BLaER1 treated with 17β-estradiol and CSF1 and Interleukin-3, amounts not matched to agents 10 nM and 100 nM (cell line): ENCODE data around the gene PAPOLB.

ENCODE experiments used
- H3K27ac ChIP-seq, 11 experiments: shearing (Covaris generic); formaldehyde crosslinking; 2 replicates each; pipeline ENCODE4 v1.8.1; 2022
- H3K27me3 ChIP-seq, 11 experiments: shearing (Covaris generic); formaldehyde crosslinking; 2 replicates each; pipeline ENCODE4 v1.8.1; 2022
- H3K36me3 ChIP-seq, 11 experiments: shearing (Covaris generic); formaldehyde crosslinking; 2 replicates each; pipeline ENCODE4 v1.8.1; 2022
- H3K4me1 ChIP-seq, 10 experiments: shearing (Covaris generic); formaldehyde crosslinking; 2 replicates each; pipeline ENCODE4 v1.8.1; 2022
- H3K4me2 ChIP-seq, 11 experiments: shearing (Covaris generic); formaldehyde crosslinking; 2 replicates each; pipeline ENCODE4 v1.8.1; 2022
- H3K4me3 ChIP-seq, 10 experiments: shearing (Covaris generic); formaldehyde crosslinking; 2 replicates each; pipeline ENCODE4 v1.8.1; 2022
- H3K9ac ChIP-seq, 11 experiments: shearing (Covaris generic); formaldehyde crosslinking; 2 replicates each; pipeline ENCODE4 v1.8.1; 2022
- H3K9me3 ChIP-seq, 11 experiments: shearing (Covaris generic); formaldehyde crosslinking; replicated peaks in 1 of 11; 2 replicates each; pipeline ENCODE4 v1.8.1; 2022
- H4K20me1 ChIP-seq, 11 experiments: shearing (Covaris generic); formaldehyde crosslinking; 2 replicates each; pipeline ENCODE4 v1.8.1; 2022
- Cebpa-rat ChIP-seq, 11 experiments: shearing (Covaris generic); IDR thresholded peaks; 2 replicates each; pipeline ENCODE4 v1.8.1; 2022

The PAPOLB gene

DNA sequence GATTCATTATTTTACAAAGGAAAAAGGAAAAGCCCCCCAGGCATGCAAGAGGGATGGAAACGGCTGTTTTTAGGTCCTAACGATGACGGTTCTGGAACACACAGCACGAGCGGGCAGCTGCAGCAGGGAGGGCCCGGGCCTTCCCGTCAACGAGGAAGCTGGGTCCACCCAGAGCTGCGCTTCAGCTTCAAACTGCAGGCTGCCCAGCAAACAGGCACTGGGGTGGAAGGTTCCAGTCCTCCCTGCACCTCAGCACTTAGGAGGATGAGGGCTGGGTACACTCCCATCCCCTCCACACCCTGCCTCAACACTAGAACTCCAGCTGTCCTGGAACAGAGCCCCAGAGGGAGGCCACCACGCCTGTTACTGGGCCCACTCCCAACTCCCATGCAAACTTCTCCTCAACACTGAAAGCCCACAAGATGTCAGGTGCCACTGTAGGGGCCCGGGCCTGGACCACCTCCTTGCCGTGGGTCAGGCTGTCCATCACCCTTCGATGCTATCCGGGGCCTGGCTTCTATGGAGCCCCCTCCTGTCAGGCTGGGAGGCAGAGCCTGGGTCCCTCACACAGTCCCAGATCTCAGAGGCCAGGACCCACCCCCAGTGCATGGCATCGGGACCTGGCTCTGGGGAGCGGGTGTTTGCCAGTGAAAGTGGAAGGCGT is 33.0 kb downstream of the PAPOLB start:
- Histone ChIP-seq H3K36me3 (peaks cover 0 to 7% (median 0%) of the 10 kb centered on the region in 11 experiments; a peak in 5 of 22 replicates), H3K27ac (no peak overlapping the region), H3K9ac (0 out of 22 replicates have a peak overlapping the region, but pooled peaks of 1 of the 11 experiments have one; percentile 19), H4K20me1 (no peaks in the 10 kb centered on the region; a peak in 2 of 22 replicates), H3K9me3 (no peaks in the 10 kb centered on the region), H3K4me1 (peaks cover 0 to 34% (median 21%) of the 10 kb centered on the region in 10 experiments; a peak in 13 of 20 replicates), H3K4me3 (no peak overlapping the region), H3K27me3 (no peaks in the 10 kb centered on the region), H3K4me2 (no peak overlapping the region)
- TF ChIP-seq Cebpa-rat (IDR thresholded peaks at IDR 0.05) = no peak

DNA sequence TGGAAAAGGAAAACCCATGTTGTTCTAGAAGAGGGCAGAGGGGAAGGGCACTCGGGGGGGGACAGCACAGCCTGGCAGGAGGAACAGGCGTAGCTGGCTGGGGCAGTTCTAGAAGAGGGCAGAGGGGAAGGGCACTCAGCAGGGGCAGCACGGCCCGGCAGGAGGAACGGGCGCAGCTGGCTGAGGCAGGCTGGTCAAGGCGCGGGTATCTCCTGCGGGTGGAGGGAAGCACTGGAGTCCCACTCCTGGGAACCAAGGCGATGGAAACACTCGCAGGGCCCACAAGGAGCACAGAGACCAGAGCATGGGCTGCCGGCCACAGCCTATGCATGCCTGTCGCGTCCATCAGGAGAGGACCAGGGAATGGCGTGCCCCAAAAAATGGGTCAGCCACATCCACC is 36.7 kb downstream of the PAPOLB start:
- H3K9ac ChIP-seq = no peak overlapping the region; a peak in 1 of 22 replicates
- no peak overlapping the region for H3K4me3 ChIP-seq
- H3K4me1 ChIP-seq = peaks cover 5 to 61% (median 48%) of the 10 kb centered on the region in 10 experiments
- H3K27me3 ChIP-seq = peaks cover 0 to 4% (median 0%) of the 10 kb centered on the region in 11 experiments; a peak in 4 of 22 replicates
- peak overlapping the region in 8 of 11 experiments; percentile 2 to 51 (median 28); a peak in 13 of 22 replicates for H3K4me2 ChIP-seq
- no peaks in the 10 kb centered on the region for H3K9me3 ChIP-seq
- no peaks in the 10 kb centered on the region; a peak in 1 of 22 replicates for H4K20me1 ChIP-seq
- no peak for TF ChIP-seq Cebpa-rat (IDR thresholded peaks at IDR 0.05)
- no peak overlapping the region for H3K27ac ChIP-seq
- no peaks in the 10 kb centered on the region for H3K36me3 ChIP-seq

DNA sequence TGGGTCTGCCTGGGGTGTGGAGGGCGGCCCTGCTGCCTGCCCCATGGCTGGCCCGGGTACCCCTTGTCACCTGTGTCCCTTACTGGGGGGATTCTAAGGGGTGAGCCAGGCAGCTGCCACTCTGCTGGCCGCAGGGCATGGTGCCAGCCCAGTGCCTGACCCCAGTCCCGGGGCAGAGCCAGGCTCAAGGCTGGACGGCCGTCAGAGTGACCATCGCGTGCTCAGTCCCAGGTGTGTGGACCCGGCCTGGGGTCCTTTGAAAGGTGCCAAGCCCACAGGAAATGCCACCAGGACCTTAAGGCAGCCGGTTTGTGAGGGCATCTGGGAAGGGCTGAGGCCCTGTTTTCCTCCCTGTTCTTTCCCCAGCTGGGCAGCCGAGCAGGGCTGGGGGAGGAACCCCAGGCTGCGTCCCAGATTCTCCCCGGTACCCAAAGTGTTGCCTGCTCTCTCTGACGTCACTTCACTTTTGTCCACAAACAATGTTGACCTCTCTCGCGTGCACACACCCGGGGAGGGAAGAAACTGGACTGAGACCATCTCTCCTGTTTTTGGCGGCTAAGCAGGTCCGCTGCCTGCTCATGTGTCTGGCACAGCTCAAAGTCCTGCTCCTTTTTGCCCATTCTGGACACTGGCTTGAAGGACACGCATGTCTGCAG is 37.6 kb downstream of the PAPOLB start:
- peaks cover 14 to 63% (median 51%) of the 10 kb centered on the region in 10 experiments for H3K4me1 ChIP-seq

DNA sequence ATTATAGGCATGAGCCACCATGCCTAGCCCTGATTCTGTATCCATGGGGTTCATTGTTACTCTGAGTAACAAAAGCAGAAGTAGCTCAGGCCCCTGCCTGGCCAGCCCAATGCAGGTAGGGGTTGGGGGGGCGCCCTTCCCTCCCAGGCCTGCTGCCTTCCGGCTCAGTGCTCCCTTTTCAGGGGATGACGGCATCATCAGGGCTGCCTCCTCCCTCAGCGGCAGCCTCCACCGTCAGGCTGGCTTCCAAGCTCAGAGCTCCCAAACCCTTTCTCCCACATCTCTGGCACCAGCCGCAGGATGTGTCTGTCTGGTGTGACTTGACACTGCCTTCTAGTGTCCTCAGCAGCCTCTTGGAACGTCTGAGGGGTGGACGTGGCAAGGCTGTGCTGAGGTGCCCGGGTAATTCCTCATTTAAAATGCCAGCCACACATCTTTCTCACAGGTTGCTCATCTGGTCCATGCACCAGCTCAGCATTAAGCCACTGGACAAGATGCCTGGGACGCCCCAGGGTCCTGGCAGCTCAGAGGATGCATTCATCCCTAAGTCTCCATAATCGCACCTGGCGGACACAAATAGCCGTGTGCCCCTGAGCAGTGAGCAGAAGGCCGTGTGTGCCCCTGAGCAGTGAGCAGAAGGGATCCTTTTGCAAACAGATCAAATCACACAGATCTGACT is 38.2 kb downstream of the PAPOLB start:
- H3K27me3 ChIP-seq = peaks cover 0 to 18% (median 0%) of the 10 kb centered on the region in 11 experiments; a peak in 5 of 22 replicates
- H4K20me1 ChIP-seq = no peaks in the 10 kb centered on the region; a peak in 1 of 22 replicates
- no peak overlapping the region for H3K27ac ChIP-seq
- H3K36me3 ChIP-seq = no peaks in the 10 kb centered on the region
- no peak overlapping the region for H3K4me3 ChIP-seq
- TF ChIP-seq Cebpa-rat (IDR thresholded peaks at IDR 0.05) = no peak
- peak overlapping the region in 1 of 11 experiments; percentile 37; a peak in 1 of 22 replicates for H3K9ac ChIP-seq
- H3K4me2 ChIP-seq = peak overlapping the region in 2 of 11 experiments; percentile 7 to 18; a peak in 2 of 22 replicates
- no peaks in the 10 kb centered on the region for H3K9me3 ChIP-seq
- peaks cover 20 to 69% (median 58%) of the 10 kb centered on the region in 10 experiments for H3K4me1 ChIP-seq

More for the DNA sequence above, 37.6 kb downstream of the PAPOLB start:
- H3K9ac ChIP-seq = peak overlapping the region in 1 of 11 experiments; percentile 37; a peak in 1 of 22 replicates
- no peak for TF ChIP-seq Cebpa-rat (IDR thresholded peaks at IDR 0.05)
- H3K36me3 ChIP-seq = no peaks in the 10 kb centered on the region
- H3K9me3 ChIP-seq = no peaks in the 10 kb centered on the region
- H4K20me1 ChIP-seq = no peaks in the 10 kb centered on the region; a peak in 1 of 22 replicates
- no peak overlapping the region for H3K4me3 ChIP-seq
- H3K27me3 ChIP-seq = peaks cover 0 to 13% (median 0%) of the 10 kb centered on the region in 11 experiments; a peak in 5 of 22 replicates
- no peak overlapping the region for H3K27ac ChIP-seq
- H3K4me2 ChIP-seq = peak overlapping the region in 3 of 11 experiments; percentile 7 to 49 (median 18); a peak in 3 of 22 replicates

- H3K9me3 ChIP-seq = no peaks in the 10 kb centered on the region
- H3K4me2 ChIP-seq = peak overlapping the region in 5 of 11 experiments; percentile 4 to 34 (median 26); a peak in 6 of 22 replicates
- H3K9ac ChIP-seq = no peak overlapping the region
- H3K4me1 ChIP-seq = peaks cover 29 to 78% (median 67%) of the 10 kb centered on the region in 10 experiments
- H3K4me3 ChIP-seq = no peak overlapping the region
- H3K27me3 ChIP-seq = peaks cover 0 to 27% (median 0%) of the 10 kb centered on the region in 11 experiments; a peak in 6 of 22 replicates
- no peak for TF ChIP-seq Cebpa-rat (IDR thresholded peaks at IDR 0.05)
- H4K20me1 ChIP-seq = no peaks in the 10 kb centered on the region; a peak in 1 of 22 replicates
- no peaks in the 10 kb centered on the region for H3K36me3 ChIP-seq
- H3K27ac ChIP-seq = no peak overlapping the region
Measured at GRCh38 chr7:4822677-4823076, 39.2 kb downstream of the PAPOLB start.

DNA sequence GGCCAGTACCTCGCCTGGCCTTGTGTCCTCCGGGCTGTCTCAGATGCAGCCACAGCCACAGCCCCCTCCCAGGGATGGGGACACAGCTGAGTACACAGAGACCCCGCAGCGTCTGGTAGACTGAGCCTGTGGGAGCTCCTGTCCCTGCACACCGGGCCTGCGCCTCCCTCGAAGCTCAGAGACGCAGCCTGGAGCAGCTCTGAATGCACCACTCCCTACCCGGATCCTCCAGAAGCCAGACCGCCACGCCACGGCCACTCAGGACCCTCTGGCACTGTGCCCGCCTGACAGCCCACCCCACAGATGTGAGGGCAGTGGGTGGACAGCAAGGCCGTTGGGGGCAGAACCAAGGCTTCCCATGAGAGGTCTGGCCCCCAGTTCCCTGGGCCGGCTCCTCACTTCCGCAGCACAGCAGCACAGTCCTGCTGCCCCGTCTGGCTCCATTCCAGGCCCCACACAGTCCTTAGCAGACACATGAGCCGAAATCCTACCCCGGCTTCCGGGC is 40.8 kb downstream of the PAPOLB start:
- H3K36me3 ChIP-seq = no peaks in the 10 kb centered on the region
- TF ChIP-seq Cebpa-rat (IDR thresholded peaks at IDR 0.05) = no peak
- H3K4me2 ChIP-seq = peak overlapping the region in 9 of 11 experiments; percentile 86 to 98 (median 94); a peak in 16 of 22 replicates
- peak overlapping the region in 2 of 11 experiments; percentile 43 to 68; a peak in 2 of 22 replicates for H3K9ac ChIP-seq
- H4K20me1 ChIP-seq = peaks cover 0 to 4% (median 0%) of the 10 kb centered on the region in 11 experiments; a peak in 2 of 22 replicates
- peaks cover 0 to 35% (median 0%) of the 10 kb centered on the region in 11 experiments; a peak in 6 of 22 replicates for H3K27me3 ChIP-seq
- no peaks in the 10 kb centered on the region for H3K9me3 ChIP-seq
- peak overlapping the region in 1 of 11 experiments; percentile 48; a peak in 2 of 22 replicates for H3K27ac ChIP-seq
- peaks cover 36 to 94% (median 83%) of the 10 kb centered on the region in 10 experiments for H3K4me1 ChIP-seq
- no peak overlapping the region for H3K4me3 ChIP-seq

- H3K9me3 ChIP-seq = no peaks in the 10 kb centered on the region
- H4K20me1 ChIP-seq = peaks cover 0 to 7% (median 0%) of the 10 kb centered on the region in 11 experiments; a peak in 2 of 22 replicates
- H3K4me1 ChIP-seq = peaks cover 36 to 94% (median 85%) of the 10 kb centered on the region in 10 experiments
- H3K4me2 ChIP-seq = peak overlapping the region; percentile 70 to 98 (median 92)
- TF ChIP-seq Cebpa-rat (IDR thresholded peaks at IDR 0.05) = no peak
- H3K36me3 ChIP-seq = no peaks in the 10 kb centered on the region
- peak overlapping the region in 3 of 11 experiments; percentile 17 to 53 (median 48); a peak in 6 of 22 replicates for H3K27ac ChIP-seq
- peak overlapping the region in 1 of 10 experiments; percentile 20; a peak in 2 of 20 replicates for H3K4me3 ChIP-seq
- H3K27me3 ChIP-seq = peaks cover 0 to 35% (median 0%) of the 10 kb centered on the region in 11 experiments; a peak in 6 of 22 replicates
- H3K9ac ChIP-seq = peak overlapping the region in 5 of 11 experiments; percentile 40 to 68 (median 43); a peak in 7 of 22 replicates
Measured at GRCh38 chr7:4820405-4820966, 41.3 kb downstream of the PAPOLB start.
